K562 (cell line): ENCODE measurements around the gene KLHL34.

Source experiments
- CHCHD3 ChIP-seq: fragments of 250-450 bp; sonication (Bioruptor Pico); IDR thresholded peaks from 2 replicates; pipeline ENCODE4 v2.1.2; 2022; ENCODE audit warnings: mild to moderate bottlenecking
- ESRRB ChIP-seq: fragments of 250-450 bp; sonication (Bioruptor Pico); IDR thresholded peaks from 2 replicates; pipeline ENCODE4 v1.5.0; 2020; ENCODE audit warnings: mild to moderate bottlenecking, moderate library complexity, borderline replicate concordance
- JUND ChIP-seq, 2 experiments: IDR thresholded peaks; 2 replicates in 1 of 2; 3 replicates in 1 of 2; pipeline ENCODE4 v1.6.1; 2011; ENCODE audit warnings: borderline replicate concordance in 2 of 2, low read depth in 2 of 2, low read length in 2 of 2, improper control_type of control experiment in 1 of 2, missing biosample characterization in 1 of 2, missing genetic modification characterization in 1 of 2, missing genetic modification reagents in 1 of 2
- KDM5B ChIP-seq: fragments of 200-600 bp; sonication (generic); IDR thresholded peaks from 2 replicates; pipeline ENCODE4 v1.6.1; 2012; ENCODE audit warnings: low read depth, mild to moderate bottlenecking, moderate library complexity, low read length, control low read depth, inconsistent platforms; ENCODE audit not compliant: insufficient replicate concordance
- RAD21 ChIP-seq, 2 experiments: fragments of 250-450 bp in 1 of 2; fragments of 450-650 bp in 1 of 2; sonication (Bioruptor Pico) in 1 of 2; formaldehyde crosslinking in 1 of 2; IDR thresholded peaks in 1 of 2; conservative IDR thresholded peaks in 1 of 2; 2 replicates each; pipeline versions ENCODE4 v1.4.0 to v1.8.0; 2020 to 2022; ENCODE audit warnings: mild to moderate bottlenecking in 2 of 2, moderate library complexity in 1 of 2
- TAF7 ChIP-seq: fragments of 450-650 bp; IDR thresholded peaks from 2 replicates; pipeline ENCODE4 v1.6.1; 2016; ENCODE audit warnings: missing genetic modification characterization, missing compliant biosample characterization
- ZNF124 ChIP-seq: sonication (generic); formaldehyde crosslinking; IDR thresholded peaks from 2 replicates; pipeline ENCODE4 v1.8.1; 2022; ENCODE audit warnings: missing genetic modification reagents
- ZNF282 ChIP-seq: sonication (generic); formaldehyde crosslinking; IDR thresholded peaks from 2 replicates; pipeline ENCODE4 v1.8.1; 2023; ENCODE audit warnings: missing genetic modification reagents
- TF ChIP-seq, protein P1 (sequence below): fragments of 250-450 bp; sonication (Bioruptor Pico); IDR thresholded peaks from 2 replicates; pipeline ENCODE4 v1.8.0; 2021; ENCODE audit warnings: moderate library complexity, mild to moderate bottlenecking, inconsistent platforms
- TF ChIP-seq, protein P2 (sequence below), 3 experiments: IDR thresholded peaks in 2 of 3; conservative IDR thresholded peaks in 1 of 3; 2 replicates each; pipeline ENCODE4 v1.5.1; 2011 to 2012; ENCODE audit warnings: low read length in 3 of 3, mild to moderate bottlenecking in 3 of 3, control low read depth in 2 of 3, improper control_type of control experiment in 1 of 3, inconsistent platforms in 1 of 3, low read depth in 1 of 3, mixed read lengths in 1 of 3, moderate library complexity in 1 of 3; ENCODE audit not compliant: insufficient read depth in 2 of 3

DNA sequence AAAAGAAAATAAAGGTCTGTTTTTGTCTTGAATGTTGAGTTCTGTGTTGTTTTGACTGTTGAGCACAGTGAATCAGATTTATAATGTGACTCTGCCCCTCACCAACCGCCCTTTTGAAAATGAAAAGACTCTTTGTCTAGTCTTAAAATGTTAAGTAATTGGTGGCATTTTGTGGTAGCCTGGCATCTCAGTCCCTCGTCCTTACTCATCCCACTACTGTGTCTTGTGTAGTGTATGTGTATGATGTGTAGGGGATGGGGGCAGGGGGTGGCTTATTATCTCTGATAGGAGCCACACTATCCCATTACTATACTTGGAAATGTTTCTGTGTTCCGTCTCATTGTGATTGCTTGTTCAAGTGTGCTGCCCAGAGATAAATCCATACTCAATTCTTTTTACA lies 12.2 kb downstream of the KLHL34 start:
- TF ChIP-seq ESRRB (CRISPR knock-in tag) (no peak), KDM5B (no peak), ZNF124 (CRISPR knock-in tag) (no peak), CHCHD3 (no peak), JUND (IDR thresholded peaks at IDR 0.05; ENCODE audit: borderline replicate concordance, low read depth, low read length) (no peak), JUND (tag; IDR thresholded peaks at IDR 0.05; ENCODE audit: borderline replicate concordance, low read depth, low read length) (no peak), TAF7 (tag) (no peak), RAD21 (CRISPR knock-in tag; conservative IDR thresholded peaks at IDR 0.05 in 1 of 2, IDR thresholded peaks at IDR 0.05 in 1 of 2) (no peak), ZNF282 (no peak)
- TF ChIP-seq, protein P1, sequence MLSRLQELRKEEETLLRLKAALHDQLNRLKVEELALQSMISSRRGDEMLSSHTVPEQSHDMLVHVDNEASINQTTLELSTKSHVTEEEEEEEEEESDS (CRISPR knock-in tag) = no peak
- TF ChIP-seq, protein P2, sequence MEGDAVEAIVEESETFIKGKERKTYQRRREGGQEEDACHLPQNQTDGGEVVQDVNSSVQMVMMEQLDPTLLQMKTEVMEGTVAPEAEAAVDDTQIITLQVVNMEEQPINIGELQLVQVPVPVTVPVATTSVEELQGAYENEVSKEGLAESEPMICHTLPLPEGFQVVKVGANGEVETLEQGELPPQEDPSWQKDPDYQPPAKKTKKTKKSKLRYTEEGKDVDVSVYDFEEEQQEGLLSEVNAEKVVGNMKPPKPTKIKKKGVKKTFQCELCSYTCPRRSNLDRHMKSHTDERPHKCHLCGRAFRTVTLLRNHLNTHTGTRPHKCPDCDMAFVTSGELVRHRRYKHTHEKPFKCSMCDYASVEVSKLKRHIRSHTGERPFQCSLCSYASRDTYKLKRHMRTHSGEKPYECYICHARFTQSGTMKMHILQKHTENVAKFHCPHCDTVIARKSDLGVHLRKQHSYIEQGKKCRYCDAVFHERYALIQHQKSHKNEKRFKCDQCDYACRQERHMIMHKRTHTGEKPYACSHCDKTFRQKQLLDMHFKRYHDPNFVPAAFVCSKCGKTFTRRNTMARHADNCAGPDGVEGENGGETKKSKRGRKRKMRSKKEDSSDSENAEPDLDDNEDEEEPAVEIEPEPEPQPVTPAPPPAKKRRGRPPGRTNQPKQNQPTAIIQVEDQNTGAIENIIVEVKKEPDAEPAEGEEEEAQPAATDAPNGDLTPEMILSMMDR (IDR thresholded peaks at IDR 0.05 in 2 of 3, conservative IDR thresholded peaks at IDR 0.05 in 1 of 3; ENCODE audit: insufficient read depth in 2 of 3, low read depth in 1 of 3, low read length in 3 of 3) = no peak
